ENCODE data around the gene CCDC38. TPM values are rescaled to one million over a fixed set of nuclear protein-coding genes. Genes with fewer than 3 reads are reported as not detected.

CCDC38 gene
- total RNA-seq, 1 donor from 2014 or later = not detected

DNA sequence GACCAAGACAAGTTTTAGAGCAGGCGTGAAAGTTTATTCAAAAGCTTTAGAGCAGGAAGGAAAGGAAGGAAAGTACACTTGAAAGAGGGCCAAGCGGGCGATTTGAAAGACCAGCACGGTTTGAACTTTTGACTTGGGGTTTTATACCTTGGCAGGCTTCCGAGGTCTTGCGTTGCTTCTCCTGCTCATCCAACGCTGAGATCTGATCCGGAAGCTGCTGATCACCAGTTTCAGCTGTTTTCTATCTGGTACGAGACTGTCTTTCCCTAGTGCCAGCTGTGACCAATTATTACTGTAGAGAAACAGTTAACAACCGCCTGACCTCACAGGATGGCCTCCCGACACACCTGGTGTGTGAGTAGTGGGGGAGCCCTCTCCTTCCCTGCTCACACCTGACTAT, 104.3 kb downstream of the CCDC38 start:
- H3K4me1 Mint-ChIP-seq (ENCODE audit: low read depth) = peaks cover 5% of the 10 kb centered on the region
- H3K27me3 Mint-ChIP-seq (ENCODE audit: low read depth) = peaks cover 14% of the 10 kb centered on the region
- H3K36me3 Mint-ChIP-seq (ENCODE audit: low read depth) = no peaks in the 10 kb centered on the region
- no peak overlapping the region for H3K27ac Mint-ChIP-seq (ENCODE audit: unreplicated experiment)
- no peak for TF ChIP-seq CTCF (IDR thresholded peaks at IDR 0.05)
- no peaks in the 10 kb centered on the region for H3K9me3 Mint-ChIP-seq (ENCODE audit: low read depth)
- H3K4me3 Mint-ChIP-seq (ENCODE audit: unreplicated experiment) = no peak overlapping the region
- DNase-seq (ENCODE audit: low spot score) = no peak

DNA sequence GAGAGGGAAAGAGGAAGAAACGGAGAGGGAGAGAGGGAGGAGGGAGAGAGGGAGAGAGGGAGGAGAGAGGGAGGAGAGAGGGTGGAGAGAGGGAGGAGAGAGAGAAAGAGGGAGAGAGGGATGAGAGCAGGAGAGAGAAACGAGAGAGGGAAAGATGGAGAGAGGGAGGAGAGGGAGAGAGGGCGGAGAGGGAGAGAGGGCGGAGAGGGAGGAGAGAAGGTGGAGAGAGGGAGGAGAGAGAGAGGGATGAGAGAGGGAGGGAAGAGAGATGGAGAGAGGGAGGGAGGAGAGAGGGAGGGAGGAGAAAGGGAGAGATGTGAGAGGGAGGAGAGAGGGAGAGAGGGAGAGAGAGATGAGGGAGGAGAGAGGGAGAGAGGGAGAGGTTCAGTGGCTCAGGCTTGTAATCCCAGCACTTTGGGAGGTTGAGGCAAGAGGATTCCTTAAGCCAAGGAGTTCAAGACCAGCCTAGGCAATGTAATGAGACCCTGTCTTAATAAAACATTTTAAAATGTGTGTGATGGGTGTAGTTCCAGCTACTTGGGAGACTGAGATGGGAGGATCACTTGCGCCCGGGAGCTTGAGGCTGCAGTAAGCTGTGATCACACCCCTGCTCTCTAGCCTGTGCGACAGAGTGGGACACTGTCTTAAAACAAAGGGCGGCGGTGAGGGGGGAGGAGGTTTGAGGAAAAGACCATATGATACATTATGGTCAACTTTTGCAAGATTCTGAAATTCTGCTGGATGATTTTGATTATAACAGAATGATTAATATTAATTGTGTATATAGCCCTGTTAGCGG, 105.0 kb downstream of the CCDC38 start:
- Mint-ChIP-seq H3K4me1 (ENCODE audit: low read depth) (peaks cover 5% of the 10 kb centered on the region), H3K36me3 (ENCODE audit: low read depth) (no peaks in the 10 kb centered on the region), H3K9me3 (ENCODE audit: low read depth) (no peaks in the 10 kb centered on the region), H3K27ac (ENCODE audit: unreplicated experiment) (no peak overlapping the region), H3K4me3 (ENCODE audit: unreplicated experiment) (no peak overlapping the region), H3K27me3 (ENCODE audit: low read depth) (peaks cover 14% of the 10 kb centered on the region)
- no peak for DNase-seq (ENCODE audit: low spot score)
- no peak for TF ChIP-seq CTCF (IDR thresholded peaks at IDR 0.05)

GRCh38 chr12:95836630-95837239, 105.7 kb downstream of the CCDC38 start:
- Mint-ChIP-seq H3K4me3 (ENCODE audit: unreplicated experiment) (no peak overlapping the region), H3K27ac (ENCODE audit: unreplicated experiment) (no peak overlapping the region), H3K27me3 (ENCODE audit: low read depth) (peaks cover 16% of the 10 kb centered on the region), H3K9me3 (ENCODE audit: low read depth) (no peaks in the 10 kb centered on the region), H3K4me1 (ENCODE audit: low read depth) (peaks cover 5% of the 10 kb centered on the region), H3K36me3 (ENCODE audit: low read depth) (no peaks in the 10 kb centered on the region)
- DNase-seq (ENCODE audit: low spot score) = no peak
- TF ChIP-seq CTCF (IDR thresholded peaks at IDR 0.05) = no peak

GRCh38 chr12:95836185-95836609, 106.2 kb downstream of the CCDC38 start:
- no peak overlapping the region for H3K4me3 Mint-ChIP-seq (ENCODE audit: unreplicated experiment)
- DNase-seq (ENCODE audit: low spot score) = no peak
- no peak for TF ChIP-seq CTCF (IDR thresholded peaks at IDR 0.05)
- no peaks in the 10 kb centered on the region for H3K9me3 Mint-ChIP-seq (ENCODE audit: low read depth)
- peaks cover 5% of the 10 kb centered on the region for H3K4me1 Mint-ChIP-seq (ENCODE audit: low read depth)
- H3K27me3 Mint-ChIP-seq (ENCODE audit: low read depth) = peaks cover 16% of the 10 kb centered on the region
- no peak overlapping the region for H3K27ac Mint-ChIP-seq (ENCODE audit: unreplicated experiment)
- no peaks in the 10 kb centered on the region for H3K36me3 Mint-ChIP-seq (ENCODE audit: low read depth)

- Mint-ChIP-seq H3K4me1 (ENCODE audit: low read depth) (peaks cover 5% of the 10 kb centered on the region), H3K36me3 (ENCODE audit: low read depth) (no peaks in the 10 kb centered on the region), H3K27ac (ENCODE audit: unreplicated experiment) (no peak overlapping the region), H3K9me3 (ENCODE audit: low read depth) (no peaks in the 10 kb centered on the region), H3K27me3 (ENCODE audit: low read depth) (peaks cover 25% of the 10 kb centered on the region), H3K4me3 (ENCODE audit: unreplicated experiment) (no peak overlapping the region)
- no peak for DNase-seq (ENCODE audit: low spot score)
- no peak for TF ChIP-seq CTCF (IDR thresholded peaks at IDR 0.05)
Observed at GRCh38 chr12:95834572-95834971, 107.8 kb downstream of the CCDC38 start.
